B cell (primary cell): ENCODE results near the gene MIOX.

Experiments used
- EZH2 ChIP-seq: IDR thresholded peaks from 2 replicates; pipeline ENCODE4 v1.6.1; 2012; ENCODE audit warnings: borderline replicate concordance, low read depth, mild to moderate bottlenecking, moderate library complexity, low read length; ENCODE audit not compliant: insufficient read depth, poor library complexity, severe bottlenecking
- TF ChIP-seq, protein P1 (sequence below): fragments of 200-600 bp; IDR thresholded peaks from one replicate; pipeline ENCODE4 v1.8.0; 2022; ENCODE audit warnings: antibody characterized with exemption, mild to moderate bottlenecking

DNA sequence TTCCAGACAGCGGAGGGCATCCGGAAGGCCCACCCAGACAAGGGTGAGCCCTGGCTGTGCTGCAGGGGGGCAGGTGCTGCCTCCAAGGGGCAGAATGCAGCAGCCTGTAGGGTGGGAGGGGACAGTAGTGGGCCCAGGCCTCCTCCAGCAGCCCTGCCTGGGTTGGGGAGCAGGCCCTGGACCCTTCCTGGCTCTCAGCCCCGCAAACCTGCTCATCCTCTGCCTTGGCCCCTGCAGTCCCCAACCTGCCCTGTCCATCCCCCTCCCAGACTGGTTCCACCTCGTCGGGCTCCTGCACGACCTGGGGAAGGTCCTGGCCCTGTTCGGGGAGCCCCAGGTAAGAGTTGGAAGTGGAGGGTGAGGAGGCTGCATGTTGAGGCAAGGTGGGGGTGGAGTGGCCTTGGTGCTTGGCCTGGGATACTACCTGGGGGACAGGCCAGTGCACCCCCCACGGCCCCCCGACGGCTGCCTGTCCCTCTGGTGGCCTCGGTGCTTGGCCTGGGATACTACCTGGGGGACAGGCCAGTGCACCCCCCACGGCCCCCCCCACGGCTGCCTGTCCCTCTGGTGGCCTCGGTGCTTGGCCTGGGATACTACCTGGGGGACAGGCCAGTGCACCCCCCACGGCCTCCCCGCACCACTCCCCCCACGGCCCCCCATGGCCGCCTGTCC lies 1.5 kb downstream of the MIOX start:
- TF ChIP-seq EZH2: no peak
- TF ChIP-seq, protein P1, sequence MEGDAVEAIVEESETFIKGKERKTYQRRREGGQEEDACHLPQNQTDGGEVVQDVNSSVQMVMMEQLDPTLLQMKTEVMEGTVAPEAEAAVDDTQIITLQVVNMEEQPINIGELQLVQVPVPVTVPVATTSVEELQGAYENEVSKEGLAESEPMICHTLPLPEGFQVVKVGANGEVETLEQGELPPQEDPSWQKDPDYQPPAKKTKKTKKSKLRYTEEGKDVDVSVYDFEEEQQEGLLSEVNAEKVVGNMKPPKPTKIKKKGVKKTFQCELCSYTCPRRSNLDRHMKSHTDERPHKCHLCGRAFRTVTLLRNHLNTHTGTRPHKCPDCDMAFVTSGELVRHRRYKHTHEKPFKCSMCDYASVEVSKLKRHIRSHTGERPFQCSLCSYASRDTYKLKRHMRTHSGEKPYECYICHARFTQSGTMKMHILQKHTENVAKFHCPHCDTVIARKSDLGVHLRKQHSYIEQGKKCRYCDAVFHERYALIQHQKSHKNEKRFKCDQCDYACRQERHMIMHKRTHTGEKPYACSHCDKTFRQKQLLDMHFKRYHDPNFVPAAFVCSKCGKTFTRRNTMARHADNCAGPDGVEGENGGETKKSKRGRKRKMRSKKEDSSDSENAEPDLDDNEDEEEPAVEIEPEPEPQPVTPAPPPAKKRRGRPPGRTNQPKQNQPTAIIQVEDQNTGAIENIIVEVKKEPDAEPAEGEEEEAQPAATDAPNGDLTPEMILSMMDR: no peak
